SKM-1 (cell line): ENCODE measurements around the gene IGF2.
A peak's percentile ranks its signal among the peaks of the same experiment; 100 is the strongest.

Experiments
- DNase-seq: peaks from one replicate; lab custom pipeline; 2025; ENCODE audit not compliant: unreplicated experiment; lab: John Stamatoyannopoulos, UW

IGF2 gene

GRCh38 chr11:2154195-2154585 lies 15.0 kb upstream of the IGF2 start:
- no peak for DNase-seq

GRCh38 chr11:2153581-2154194 lies 14.5 kb upstream of the IGF2 start:
- no peak for DNase-seq

GRCh38 chr11:2151500-2152257 lies 12.5 kb upstream of the IGF2 start:
- peak; percentile 58 for DNase-seq

GRCh38 chr11:2149864-2150847 lies 11.0 kb upstream of the IGF2 start:
- no peak for DNase-seq

- DNase-seq = no peak
Measured at GRCh38 chr11:2149460-2149859, 10.3 kb upstream of the IGF2 start.

- no peak for DNase-seq
Measured at GRCh38 chr11:2148595-2148994, 9.4 kb upstream of the IGF2 start.

GRCh38 chr11:2147391-2147790 lies 8.2 kb upstream of the IGF2 start:
- DNase-seq = no peak

- no peak for DNase-seq
Measured at GRCh38 chr11:2146051-2146450, 6.9 kb upstream of the IGF2 start.

GRCh38 chr11:2144544-2145248 lies 5.5 kb upstream of the IGF2 start:
- DNase-seq = no peak

- no peak for DNase-seq
Measured at GRCh38 chr11:2143799-2144543, 4.8 kb upstream of the IGF2 start.

- DNase-seq = no peak
Measured at GRCh38 chr11:2143477-2143798, 4.2 kb upstream of the IGF2 start.

- no peak for DNase-seq
Measured at GRCh38 chr11:2142762-2143202, 3.6 kb upstream of the IGF2 start.

GRCh38 chr11:2142300-2142759 lies 3.1 kb upstream of the IGF2 start:
- no peak for DNase-seq

GRCh38 chr11:2140411-2141400 lies 1.5 kb upstream of the IGF2 start:
- DNase-seq = no peak

- no peak for DNase-seq
Measured at GRCh38 chr11:2139621-2140337, 590 bp upstream of the IGF2 start.

GRCh38 chr11:2138431-2139122 lies 612 bp downstream of the IGF2 start:
- DNase-seq = no peak

- DNase-seq = no peak
Measured at GRCh38 chr11:2138068-2138430, 1.1 kb downstream of the IGF2 start.
